IPS-20b (cell line): Measurements from ENCODE around the gene CCDC57.
"Not testable (repeated sequence)": the region's sequence is repeated elsewhere in the genome, so short reads cannot be mapped to it uniquely, and the experiment has no call there.

Source experiments
- H3K27ac ChIP-seq: one replicate; pipeline ENCODE4 v1.5.1; 2013; ENCODE audit warnings: low read length
- H3K27me3 ChIP-seq: 2 replicates; pipeline ENCODE4 v1.6.1; 2013; ENCODE audit warnings: mild to moderate bottlenecking, low read length, inconsistent platforms; ENCODE audit not compliant: insufficient read depth
- H3K36me3 ChIP-seq: 2 replicates; pipeline ENCODE4 v1.6.1; 2013; ENCODE audit warnings: low read depth, mild to moderate bottlenecking, inconsistent platforms, low read length, moderate library complexity; ENCODE audit not compliant: insufficient read depth
- H3K4me1 ChIP-seq: 2 replicates; pipeline ENCODE4 v1.6.1; 2013; ENCODE audit warnings: mild to moderate bottlenecking, control low read depth, inconsistent platforms, low read length, moderate library complexity; ENCODE audit not compliant: insufficient read depth
- H3K4me3 ChIP-seq: 2 replicates; pipeline ENCODE4 v1.5.1; 2013; ENCODE audit warnings: mild to moderate bottlenecking, low read length, inconsistent platforms
- H3K9ac ChIP-seq: 2 replicates; pipeline ENCODE4 v1.6.1; 2013; ENCODE audit warnings: low read depth, mild to moderate bottlenecking, inconsistent platforms, low read length, moderate library complexity
- H3K9me3 ChIP-seq: 2 replicates; pipeline ENCODE4 v1.6.1; 2013; ENCODE audit warnings: mild to moderate bottlenecking, low read depth, low read length, inconsistent platforms; ENCODE audit not compliant: insufficient read depth

Gene CCDC57

DNA sequence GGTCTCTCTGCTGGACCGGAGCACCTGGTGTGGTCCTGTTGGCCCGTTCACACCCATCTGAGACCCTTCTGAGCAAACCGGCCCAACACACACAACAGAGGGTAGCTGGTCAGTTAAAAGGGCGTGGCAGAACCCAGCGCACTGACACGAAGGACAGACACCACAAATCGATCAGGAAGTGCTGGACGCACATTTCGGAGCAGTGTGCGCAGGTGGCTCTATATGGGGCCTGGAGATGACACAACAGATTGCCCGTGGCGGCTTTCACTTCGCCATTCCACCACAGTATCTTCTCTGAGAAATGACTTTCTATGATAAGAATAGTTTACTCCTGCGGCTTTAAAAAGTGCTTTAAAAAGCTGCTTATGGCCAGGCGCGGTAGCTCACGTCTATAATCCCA, 12.5 kb downstream of the CCDC57 start:
- peaks cover 8% of the 10 kb centered on the region; the same call in 1 of the 2 replicates for H3K36me3 ChIP-seq
- no peak overlapping the region for H3K4me3 ChIP-seq
- H3K4me1 ChIP-seq: no peaks in the 10 kb centered on the region
- H3K9ac ChIP-seq: no peak overlapping the region
- H3K27ac ChIP-seq: no peak overlapping the region
- H3K9me3 ChIP-seq: no peaks in the 10 kb centered on the region
- no peaks in the 10 kb centered on the region for H3K27me3 ChIP-seq

DNA sequence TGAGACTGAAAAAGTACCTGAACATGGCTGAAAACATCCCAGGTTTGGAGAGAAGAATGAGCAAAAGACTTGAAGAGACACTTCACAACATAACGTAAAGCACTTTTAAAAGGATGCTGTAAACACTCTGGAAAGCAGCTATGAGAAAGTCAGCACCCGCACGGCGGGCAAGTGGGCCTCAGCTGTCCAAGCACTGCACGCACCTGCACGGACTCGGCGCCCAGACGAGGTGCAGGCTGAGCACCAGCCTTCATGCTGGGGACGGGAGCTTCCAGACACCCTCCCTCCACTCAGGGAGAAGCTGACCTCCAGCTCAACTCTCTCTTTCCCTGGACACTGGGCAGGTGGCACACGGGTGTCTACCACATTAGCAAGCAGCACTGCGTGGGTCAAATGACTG, 13.1 kb downstream of the CCDC57 start:
- Histone ChIP-seq H3K4me1 (no peaks in the 10 kb centered on the region), H3K9me3 (no peaks in the 10 kb centered on the region), H3K9ac (no peak overlapping the region), H3K36me3 (peaks cover 14% of the 10 kb centered on the region), H3K27ac (no peak overlapping the region), H3K27me3 (no peaks in the 10 kb centered on the region), H3K4me3 (no peak overlapping the region)

DNA sequence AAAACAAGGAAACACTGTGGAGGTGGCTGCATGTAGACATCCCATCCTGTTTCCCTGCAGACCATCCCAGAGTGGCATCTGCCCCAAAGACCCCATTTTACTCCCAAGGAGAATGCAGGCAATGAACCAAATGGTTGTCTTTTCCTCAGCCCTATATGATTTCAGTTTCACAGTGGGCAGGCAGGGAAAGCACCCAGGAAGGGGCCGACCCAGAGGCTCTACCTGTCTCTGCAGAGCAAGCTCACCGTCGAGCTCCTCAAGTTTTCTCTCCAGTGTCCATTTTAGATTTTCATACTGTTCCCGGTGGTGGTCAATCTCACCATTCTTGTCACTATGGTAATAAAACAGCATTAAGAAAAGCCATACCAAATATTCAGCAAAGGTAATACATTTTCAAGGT, 14.6 kb downstream of the CCDC57 start:
- H3K9me3 ChIP-seq: no peaks in the 10 kb centered on the region
- H3K4me3 ChIP-seq: no peak overlapping the region
- H3K27ac ChIP-seq: no peak overlapping the region
- H3K36me3 ChIP-seq: peaks cover 25% of the 10 kb centered on the region
- no peak overlapping the region for H3K9ac ChIP-seq
- no peaks in the 10 kb centered on the region for H3K27me3 ChIP-seq
- no peaks in the 10 kb centered on the region for H3K4me1 ChIP-seq

DNA sequence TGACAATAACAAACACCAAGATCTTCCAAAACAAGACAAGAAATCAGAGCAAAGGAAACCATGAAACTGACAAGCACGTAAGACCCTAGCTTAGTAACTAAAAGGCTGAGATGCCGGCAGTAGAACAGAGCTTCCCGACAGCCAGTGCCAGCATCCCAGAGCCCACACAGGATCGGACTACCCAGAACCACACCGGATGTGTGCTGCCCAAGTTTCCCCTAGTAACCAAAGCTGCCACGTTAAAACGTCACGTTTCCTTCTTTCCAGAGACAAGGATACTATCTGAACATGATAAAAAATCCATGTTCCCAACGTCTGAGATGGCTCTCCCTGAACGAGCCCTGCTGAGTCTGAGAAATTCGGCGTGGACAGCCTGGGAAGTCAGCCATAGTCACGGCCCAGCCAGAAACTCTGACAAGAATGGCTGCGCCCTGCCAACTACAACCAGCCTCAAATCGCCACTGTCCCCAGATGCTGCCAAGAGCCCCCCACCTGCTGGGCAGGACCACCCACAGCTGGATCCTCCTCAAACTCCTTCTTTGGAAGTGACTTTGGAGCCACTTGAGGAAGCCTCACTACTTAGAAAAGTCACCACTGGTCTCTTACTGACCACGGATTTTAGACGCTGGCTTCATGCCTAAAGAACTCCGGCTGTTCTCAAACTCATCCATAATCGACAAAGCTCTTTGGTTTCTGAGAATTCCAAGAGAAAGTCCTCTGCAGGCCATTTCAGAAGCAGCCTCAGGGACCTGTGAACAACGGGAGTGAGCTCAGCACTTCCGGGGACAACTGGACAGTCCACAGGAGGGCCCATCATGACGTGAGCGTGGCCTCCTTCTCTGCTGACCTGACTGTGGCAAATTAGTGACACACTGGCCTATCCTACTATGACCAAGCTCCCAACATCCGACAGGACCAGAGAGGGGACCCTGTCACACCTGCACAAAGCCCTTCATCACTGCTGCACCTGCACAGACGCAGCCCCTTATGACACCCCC, 16.7 kb downstream of the CCDC57 start:
- Histone ChIP-seq H3K9me3 (no peaks in the 10 kb centered on the region), H3K27ac (no peak overlapping the region), H3K27me3 (no peaks in the 10 kb centered on the region), H3K9ac (no peak overlapping the region), H3K36me3 (peaks cover 31% of the 10 kb centered on the region), H3K4me3 (no peak overlapping the region), H3K4me1 (no peaks in the 10 kb centered on the region)

DNA sequence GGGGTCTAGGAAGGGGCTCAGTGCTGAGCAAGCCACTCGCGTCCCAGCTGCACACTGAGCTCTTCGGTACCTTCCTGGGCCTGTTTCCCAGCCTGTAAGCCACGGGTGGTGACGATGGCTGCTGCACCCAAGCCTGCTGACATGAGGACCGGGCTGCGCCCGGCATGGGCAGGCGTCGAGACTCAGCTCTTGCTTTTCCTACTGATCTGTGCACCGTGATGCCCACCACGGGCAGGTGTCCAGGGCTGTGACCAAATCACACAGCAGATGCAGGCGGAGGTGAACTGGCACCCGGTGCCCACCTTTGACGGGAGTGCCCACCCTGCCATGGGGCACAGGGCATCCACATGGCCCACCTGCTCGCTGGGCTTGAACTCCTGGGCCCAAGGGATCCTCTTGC, 17.9 kb downstream of the CCDC57 start:
- Histone ChIP-seq H3K9ac (no peak overlapping the region), H3K4me1 (no peaks in the 10 kb centered on the region), H3K27ac (no peak overlapping the region), H3K9me3 (no peaks in the 10 kb centered on the region), H3K4me3 (no peak overlapping the region), H3K27me3 (no peaks in the 10 kb centered on the region), H3K36me3 (peaks cover 31% of the 10 kb centered on the region)

DNA sequence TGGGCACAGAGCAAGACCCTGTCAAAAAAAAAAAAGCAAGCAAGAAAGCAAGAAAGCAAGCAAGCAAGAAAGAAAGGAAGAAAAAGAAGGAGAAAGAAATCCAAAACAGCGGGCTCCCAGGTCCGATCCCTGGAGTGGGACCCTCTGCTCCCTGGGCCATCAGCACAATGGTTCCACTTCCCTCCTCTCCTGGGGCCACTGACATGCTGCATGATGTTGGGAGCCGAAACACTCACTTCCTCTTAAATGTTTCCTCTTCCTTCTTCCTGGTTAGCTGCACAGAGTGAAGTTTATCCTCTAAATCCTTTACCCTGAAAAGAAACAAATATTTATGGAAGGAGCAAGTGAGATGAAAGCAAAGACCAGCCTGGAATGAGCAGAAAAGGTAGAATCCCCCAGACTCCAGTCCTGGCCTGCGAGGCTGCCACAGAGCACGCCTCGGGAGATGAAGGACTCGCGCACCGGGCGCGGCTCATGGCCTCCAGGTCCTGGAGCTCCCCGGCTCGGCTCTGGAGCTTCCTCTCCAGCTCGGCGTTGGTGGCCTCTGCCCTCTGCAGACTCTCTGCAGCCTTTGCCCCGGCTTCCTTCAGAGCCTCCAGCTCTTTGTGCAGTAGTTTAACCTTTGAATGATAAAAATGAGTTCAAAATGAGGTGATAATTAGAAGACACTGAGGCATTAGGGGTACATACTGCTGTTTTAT, 19.0 kb downstream of the CCDC57 start:
- H3K9ac ChIP-seq: no peak overlapping the region

DNA sequence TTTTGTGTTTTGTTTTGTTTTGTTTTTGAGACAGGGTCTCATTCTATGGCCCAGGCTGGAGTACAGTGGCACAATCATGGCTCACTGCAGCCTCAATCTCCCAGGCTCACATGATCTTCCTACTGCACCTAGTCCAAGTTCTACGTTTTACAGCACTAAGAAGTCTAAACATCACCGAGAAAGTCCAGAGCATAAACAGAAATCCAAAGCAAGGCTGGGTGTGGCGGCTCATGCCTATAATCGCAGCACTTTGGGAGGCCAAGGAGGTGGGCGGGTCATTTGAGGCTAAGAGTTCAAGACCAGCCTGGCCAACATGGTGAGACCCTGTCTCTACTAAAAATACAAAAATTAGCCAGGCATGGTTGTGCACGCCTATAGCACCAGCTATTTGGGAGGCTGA, 19.6 kb downstream of the CCDC57 start:
- H3K27me3 ChIP-seq, H3K9ac ChIP-seq, H3K4me3 ChIP-seq, H3K4me1 ChIP-seq, H3K27ac ChIP-seq, H3K9me3 ChIP-seq: not testable (repeated sequence)
- peaks cover 29% of the 10 kb centered on the region for H3K36me3 ChIP-seq

More for the DNA sequence above, 19.0 kb downstream of the CCDC57 start:
- H3K27me3 ChIP-seq: no peaks in the 10 kb centered on the region
- H3K9me3 ChIP-seq: no peaks in the 10 kb centered on the region
- no peaks in the 10 kb centered on the region for H3K4me1 ChIP-seq
- no peak overlapping the region for H3K27ac ChIP-seq
- H3K36me3 ChIP-seq: peaks cover 31% of the 10 kb centered on the region
- no peak overlapping the region for H3K4me3 ChIP-seq

DNA sequence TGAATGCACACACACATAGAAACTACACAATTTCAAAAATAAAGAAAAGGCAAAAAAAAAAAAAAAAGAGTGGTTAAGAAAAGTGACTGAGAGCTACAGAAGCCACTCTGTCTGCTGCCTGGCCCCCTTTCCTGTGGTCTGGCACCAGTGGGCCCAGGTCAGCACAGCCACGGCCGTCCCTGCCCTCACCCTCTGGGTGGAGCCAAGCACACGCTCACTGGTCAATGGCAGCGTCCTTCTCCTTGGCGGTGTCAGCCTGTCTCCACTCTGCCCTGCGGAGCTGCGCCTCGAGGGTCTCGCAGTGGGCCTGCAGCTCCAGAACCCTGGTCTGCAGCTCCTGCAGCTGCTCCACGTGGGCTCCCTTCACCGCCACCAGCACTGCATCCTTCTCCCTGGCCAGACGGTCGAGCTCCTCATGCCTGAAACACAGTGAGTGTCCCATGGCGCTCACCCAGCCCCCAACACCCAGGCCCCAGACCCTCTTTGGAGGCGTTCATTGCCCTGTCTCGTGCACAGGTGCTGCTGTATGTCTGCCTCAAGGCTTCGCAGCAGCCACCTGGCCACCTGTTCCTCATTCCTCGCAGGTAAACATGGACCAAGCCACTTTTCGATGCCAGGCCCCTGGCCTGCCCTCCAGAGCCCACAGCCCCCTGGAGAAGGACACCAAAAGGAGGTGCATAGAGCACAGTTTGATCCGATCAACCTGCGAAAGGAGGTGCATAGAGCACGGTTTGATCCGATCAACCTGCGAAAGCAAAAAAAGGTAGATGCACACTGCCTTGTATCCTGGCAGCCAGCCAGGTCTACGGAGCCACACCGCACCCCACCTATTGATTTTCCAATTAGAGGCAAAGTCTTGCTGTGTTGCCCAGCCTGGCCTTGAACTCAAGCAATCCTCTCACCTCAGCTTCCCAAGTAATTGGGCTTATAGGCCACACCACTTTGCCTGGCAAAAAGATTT, 24.4 kb downstream of the CCDC57 start:
- Histone ChIP-seq H3K9me3 (no peaks in the 10 kb centered on the region), H3K27me3 (no peaks in the 10 kb centered on the region), H3K36me3 (peaks cover 8% of the 10 kb centered on the region; the same call in 1 of the 2 replicates), H3K4me3 (no peak overlapping the region), H3K4me1 (no peaks in the 10 kb centered on the region), H3K9ac (no peak overlapping the region), H3K27ac (no peak overlapping the region)

DNA sequence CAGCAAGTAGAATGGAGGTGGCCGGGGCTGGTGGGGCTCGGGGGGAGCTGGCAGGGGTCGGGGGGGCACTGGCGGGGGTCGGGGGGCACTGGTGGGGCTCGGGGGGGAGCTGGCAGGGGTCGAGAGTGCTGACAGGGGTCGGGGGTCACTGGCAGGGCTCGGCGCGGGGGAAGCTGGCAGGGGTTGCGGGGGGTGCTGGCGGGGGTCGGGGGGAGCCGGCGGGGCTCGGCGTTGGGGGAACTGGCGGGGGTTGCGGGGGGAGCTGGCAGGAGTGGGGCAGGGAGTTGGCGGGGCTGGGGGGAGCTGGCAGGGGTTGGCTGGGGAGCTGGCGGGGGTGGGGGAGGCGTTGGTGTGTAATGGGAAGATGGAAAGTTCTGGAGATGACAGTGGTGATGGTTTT, 25.1 kb downstream of the CCDC57 start:
- H3K9me3 ChIP-seq: no peaks in the 10 kb centered on the region
- peaks cover under 1% of the 10 kb centered on the region; the same call in 1 of the 2 replicates for H3K36me3 ChIP-seq
- H3K27me3 ChIP-seq: no peaks in the 10 kb centered on the region
- H3K4me1 ChIP-seq: no peaks in the 10 kb centered on the region
- H3K4me3 ChIP-seq: no peak overlapping the region
- no peak overlapping the region for H3K27ac ChIP-seq
- H3K9ac ChIP-seq: no peak overlapping the region

DNA sequence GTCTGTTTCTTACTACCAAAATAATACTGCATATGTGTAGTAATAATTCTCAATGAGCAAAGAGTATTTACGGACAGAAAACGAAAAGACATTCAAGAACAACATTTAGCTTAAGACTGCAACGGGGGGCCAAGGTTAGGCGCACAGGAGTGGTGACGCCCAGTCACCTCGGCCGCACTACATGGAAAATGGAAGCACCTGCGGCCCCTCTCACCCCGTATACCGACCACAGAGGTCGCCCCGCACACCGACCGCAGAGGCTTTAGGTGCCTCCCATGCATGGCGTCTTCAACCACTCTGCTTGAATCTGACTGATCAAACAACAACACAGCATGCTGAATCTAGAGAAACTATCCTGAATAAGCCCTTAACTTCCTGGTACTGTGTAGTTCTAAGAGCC, 26.4 kb downstream of the CCDC57 start:
- no peak overlapping the region for H3K27ac ChIP-seq
- no peaks in the 10 kb centered on the region for H3K4me1 ChIP-seq
- no peaks in the 10 kb centered on the region; the same call in 1 of the 2 replicates for H3K36me3 ChIP-seq
- H3K9ac ChIP-seq: no peak overlapping the region
- H3K27me3 ChIP-seq: no peaks in the 10 kb centered on the region
- no peaks in the 10 kb centered on the region for H3K9me3 ChIP-seq
- H3K4me3 ChIP-seq: no peak overlapping the region

DNA sequence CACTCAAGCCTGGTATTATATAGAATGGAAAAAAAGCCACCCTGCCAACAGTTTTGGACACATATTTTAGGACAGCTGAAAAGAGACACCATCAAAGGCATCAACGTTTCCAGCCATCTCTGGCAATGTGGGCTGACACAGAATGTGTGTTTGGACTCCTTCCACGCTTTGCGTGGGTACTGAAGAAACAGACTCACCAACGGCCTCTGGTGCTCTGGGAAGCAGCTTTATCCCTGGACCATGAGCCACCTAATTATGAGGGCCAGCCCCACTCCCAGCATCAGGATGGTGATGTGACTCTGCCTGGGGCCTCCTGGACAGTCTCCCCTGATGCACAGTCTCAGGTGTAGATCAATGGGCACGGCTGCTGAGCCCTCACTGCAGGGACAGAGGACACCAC, 27.9 kb downstream of the CCDC57 start:
- H3K9ac ChIP-seq: no peak overlapping the region

More for the DNA sequence above, 27.9 kb downstream of the CCDC57 start:
- Histone ChIP-seq H3K4me3 (no peak overlapping the region), H3K36me3 (no peaks in the 10 kb centered on the region; the same call in 1 of the 2 replicates), H3K27ac (no peak overlapping the region), H3K27me3 (peaks cover 11% of the 10 kb centered on the region), H3K9me3 (no peaks in the 10 kb centered on the region), H3K4me1 (no peaks in the 10 kb centered on the region)
